ENCODE measurements around the gene ZNF41. TPM values are rescaled to one million over a fixed set of nuclear protein-coding genes. Genes with fewer than 3 reads are reported as not detected.
"Not testable (repeated sequence)": the region's sequence is repeated elsewhere in the genome, so short reads cannot be mapped to it uniquely, and the experiment has no call there.

ZNF41 gene
- total RNA-seq, 1 experiment from 2014 or later, result 2.5 TPM

GRCh38 chrX:47497271-47497888 is 14.4 kb upstream of the ZNF41 start:
- DNase-seq, result no peak
- H3K79me2 ChIP-seq (ENCODE audit: insufficient read depth, low read length), result no peaks in the 10 kb centered on the region
- no peak overlapping the region for H2BK15ac ChIP-seq (ENCODE audit: low read depth, low read length)
- no peak overlapping the region for H2AK5ac ChIP-seq (ENCODE audit: insufficient read length, low read length)
- H4K20me1 ChIP-seq (ENCODE audit: control insufficient read depth, insufficient read depth, insufficient read length), result no peaks in the 10 kb centered on the region
- WGBS (ENCODE audit: extremely low coverage, insufficient read length, low lambda C conversion rate), result no CpG with 5 or more reads among the region's 2 CpGs
- Mint-ChIP-seq H3K27me3 (ENCODE audit: low read depth) (no peaks in the 10 kb centered on the region; the same call in 1 of the 2 replicates), H3K4me1 (peaks cover 18 to 25% of the 10 kb centered on the region in 2 experiments), H3K9me3 (peaks cover 75 to 78% of the 10 kb centered on the region in 2 experiments), H3K4me3 (no peak overlapping the region; a peak in 1 of 5 replicates), H3K27ac (no peak overlapping the region), H3K36me3 (ENCODE audit: insufficient read depth in 1 of 3, low read depth in 3 of 3) (peaks cover 0 to 5% (median 0%) of the 10 kb centered on the region in 3 experiments; a peak in 4 of 7 replicates)
- H2BK12ac ChIP-seq (ENCODE audit: insufficient read length, low read depth, low read length), result no peak overlapping the region
- H2BK5ac ChIP-seq (ENCODE audit: insufficient read length, low read length), result no peak overlapping the region
- H3T11ph ChIP-seq (ENCODE audit: low read length), result no peak overlapping the region
- no peaks in the 10 kb centered on the region for H3K27me3 ChIP-seq (ENCODE audit: insufficient read depth, low read length)
- peaks cover 34% of the 10 kb centered on the region for H3K9me3 ChIP-seq (ENCODE audit: control insufficient read depth, low read depth, low read length)
- H3K4me1 ChIP-seq (ENCODE audit: insufficient read depth, low read length), result no peaks in the 10 kb centered on the region
- TF ChIP-seq CTCF (conservative IDR thresholded peaks at IDR 0.05), result peak; percentile 60; the same call in 2 of the 3 replicates
- H2BK120ac ChIP-seq (ENCODE audit: low read depth, low read length, poor library complexity, severe bottlenecking), result no peak overlapping the region
- H3K79me1 ChIP-seq (ENCODE audit: insufficient read depth, low read depth, low read length, poor library complexity, severe bottlenecking), result no peaks in the 10 kb centered on the region
- H3K23ac ChIP-seq (ENCODE audit: insufficient read length, low read depth, low read length), result no peak overlapping the region
- H3K18ac ChIP-seq (ENCODE audit: insufficient read length, low read depth, low read length), result no peak overlapping the region
- H3K4me2 ChIP-seq (ENCODE audit: insufficient read depth, insufficient read length, low read length), result no peak overlapping the region
- no peak overlapping the region for H3K14ac ChIP-seq (ENCODE audit: insufficient read depth, low read length)
- H3K56ac ChIP-seq (ENCODE audit: insufficient read length, low read depth, low read length), result no peak overlapping the region
- H3K9ac ChIP-seq (ENCODE audit: extremely low read depth, insufficient read length, low read length), result no peak overlapping the region
- no peaks in the 10 kb centered on the region for H3K23me2 ChIP-seq (ENCODE audit: insufficient read length, low read depth, low read length, poor library complexity, severe bottlenecking)
- H2AFZ ChIP-seq (ENCODE audit: low read length), result no peak overlapping the region
- no peak overlapping the region for H4K5ac ChIP-seq (ENCODE audit: insufficient read length, low read depth, low read length)
- H2BK20ac ChIP-seq (ENCODE audit: low read depth, low read length, poor library complexity, severe bottlenecking), result no peak overlapping the region
- H4K8ac ChIP-seq (replicated peaks; ENCODE audit: insufficient read length, low read depth, low read length), result no peak overlapping the region
- H3K27ac ChIP-seq (ENCODE audit: insufficient read length, low read depth, low read length), result no peak overlapping the region
- H4K91ac ChIP-seq (ENCODE audit: insufficient read length, low read depth, low read length), result no peak overlapping the region
- H3K4ac ChIP-seq (ENCODE audit: low read depth, low read length), result no peak overlapping the region

DNA sequence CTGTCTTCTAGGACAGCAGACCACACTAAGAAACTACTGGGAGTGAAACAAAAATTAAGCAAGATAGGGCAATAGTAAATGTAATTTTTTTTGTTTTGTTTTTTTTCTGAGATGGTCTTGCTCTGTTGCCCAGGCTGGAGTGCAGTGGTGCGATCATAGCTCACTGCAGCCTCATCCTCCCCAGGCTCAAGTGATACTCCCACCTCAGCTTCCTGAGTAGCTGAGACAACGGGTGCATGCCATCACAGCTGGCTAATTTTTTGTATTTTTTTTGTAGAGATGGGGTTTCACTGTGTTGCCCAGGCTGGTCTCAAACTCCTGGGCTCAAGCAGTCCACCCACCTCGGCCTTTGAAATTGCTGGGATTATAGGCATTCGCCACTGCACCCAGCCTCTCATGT is 9.1 kb upstream of the ZNF41 start:
- not testable (repeated sequence) for H3K23me2 ChIP-seq (ENCODE audit: insufficient read length, low read depth, low read length, poor library complexity, severe bottlenecking); H3K4me2 ChIP-seq (ENCODE audit: insufficient read depth, insufficient read length, low read length); H3K4me1 Mint-ChIP-seq; H2AFZ ChIP-seq (ENCODE audit: low read length); H3K27ac Mint-ChIP-seq; H2BK5ac ChIP-seq (ENCODE audit: insufficient read length, low read length); H3K4me3 Mint-ChIP-seq; H3K18ac ChIP-seq (ENCODE audit: insufficient read length, low read depth, low read length); H3K79me1 ChIP-seq (ENCODE audit: insufficient read depth, low read depth, low read length, poor library complexity, severe bottlenecking); H3K23ac ChIP-seq (ENCODE audit: insufficient read length, low read depth, low read length); H3K4me1 ChIP-seq (ENCODE audit: insufficient read depth, low read length); H2BK12ac ChIP-seq (ENCODE audit: insufficient read length, low read depth, low read length); H3K27ac ChIP-seq (ENCODE audit: insufficient read length, low read depth, low read length); H4K8ac ChIP-seq (replicated peaks; ENCODE audit: insufficient read length, low read depth, low read length); H3K36me3 Mint-ChIP-seq (ENCODE audit: insufficient read depth in 1 of 3, low read depth in 3 of 3); H3K4ac ChIP-seq (ENCODE audit: low read depth, low read length); H3K9ac ChIP-seq (ENCODE audit: extremely low read depth, insufficient read length, low read length); DNase-seq; H4K5ac ChIP-seq (ENCODE audit: insufficient read length, low read depth, low read length); H4K91ac ChIP-seq (ENCODE audit: insufficient read length, low read depth, low read length); H2BK120ac ChIP-seq (ENCODE audit: low read depth, low read length, poor library complexity, severe bottlenecking); H3K27me3 Mint-ChIP-seq (ENCODE audit: low read depth); H4K20me1 ChIP-seq (ENCODE audit: control insufficient read depth, insufficient read depth, insufficient read length); H2AK5ac ChIP-seq (ENCODE audit: insufficient read length, low read length); H3K79me2 ChIP-seq (ENCODE audit: insufficient read depth, low read length); H3K27me3 ChIP-seq (ENCODE audit: insufficient read depth, low read length); H3T11ph ChIP-seq (ENCODE audit: low read length); H2BK20ac ChIP-seq (ENCODE audit: low read depth, low read length, poor library complexity, severe bottlenecking); H3K56ac ChIP-seq (ENCODE audit: insufficient read length, low read depth, low read length); H2BK15ac ChIP-seq (ENCODE audit: low read depth, low read length); H3K14ac ChIP-seq (ENCODE audit: insufficient read depth, low read length)
- H3K9me3 ChIP-seq (ENCODE audit: control insufficient read depth, low read depth, low read length), result peaks cover 53% of the 10 kb centered on the region
- H3K9me3 Mint-ChIP-seq, result peaks cover 66 to 68% of the 10 kb centered on the region in 2 experiments
- no CpG with 5 or more reads among the region's 4 CpGs for WGBS (ENCODE audit: extremely low coverage, insufficient read length, low lambda C conversion rate)
